ENCODE data around the gene KIF4B.

KIF4B gene

GRCh38 chr5:155050384-155051019 is 36.9 kb downstream of the KIF4B start:
- no peak for DNase-seq (ENCODE audit: extremely low read depth in 1 of 2, low read depth in 1 of 2)

- no peak for DNase-seq (ENCODE audit: extremely low read depth in 1 of 2, low read depth in 1 of 2)
Measured at GRCh38 chr5:155052532-155052931, 39.0 kb downstream of the KIF4B start.

DNA sequence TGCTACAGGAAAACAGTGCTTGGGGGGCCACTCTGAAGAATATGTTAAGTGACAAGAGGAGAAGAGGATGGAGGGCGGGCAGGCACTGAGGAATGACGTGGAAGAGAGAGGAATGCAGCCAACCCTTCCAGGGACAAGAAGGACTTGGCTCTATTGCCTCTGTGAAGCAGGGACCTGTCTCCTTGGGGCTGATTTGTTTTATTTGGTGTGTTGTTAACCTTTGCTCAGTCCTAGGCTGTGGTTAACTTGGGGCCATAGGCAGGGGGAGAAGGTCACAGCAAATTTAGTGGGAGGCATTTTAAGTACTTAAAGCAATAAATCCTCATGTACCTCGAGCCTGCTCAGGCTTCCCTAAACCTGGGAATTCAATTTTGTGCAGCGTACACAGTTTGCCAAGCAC is 39.9 kb downstream of the KIF4B start:
- DNase-seq (ENCODE audit: extremely low read depth in 1 of 2, low read depth in 1 of 2): no peak

- DNase-seq (ENCODE audit: extremely low read depth in 1 of 2, low read depth in 1 of 2): no peak
Measured at GRCh38 chr5:155056644-155057269, 43.2 kb downstream of the KIF4B start.

DNA sequence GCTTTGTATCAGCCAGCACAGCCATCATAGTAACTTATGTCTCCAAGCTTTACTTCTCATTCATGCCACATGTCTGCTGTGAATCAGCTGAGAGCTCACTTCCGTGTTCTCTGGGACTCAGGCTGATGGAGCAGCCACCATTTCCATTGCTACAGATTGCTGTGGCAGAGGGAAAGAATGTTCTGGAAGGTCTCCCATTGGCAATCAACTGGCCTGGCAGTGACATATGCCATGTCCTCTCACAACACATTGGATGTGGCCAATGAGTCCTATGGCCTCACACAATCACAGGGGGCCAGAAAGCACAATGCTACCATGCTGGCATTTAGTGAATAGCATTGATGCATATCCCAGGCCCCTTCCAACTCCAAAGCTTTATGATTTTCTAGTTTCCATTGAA is 44.1 kb downstream of the KIF4B start:
- no peak for DNase-seq (ENCODE audit: extremely low read depth in 1 of 2, low read depth in 1 of 2)

DNA sequence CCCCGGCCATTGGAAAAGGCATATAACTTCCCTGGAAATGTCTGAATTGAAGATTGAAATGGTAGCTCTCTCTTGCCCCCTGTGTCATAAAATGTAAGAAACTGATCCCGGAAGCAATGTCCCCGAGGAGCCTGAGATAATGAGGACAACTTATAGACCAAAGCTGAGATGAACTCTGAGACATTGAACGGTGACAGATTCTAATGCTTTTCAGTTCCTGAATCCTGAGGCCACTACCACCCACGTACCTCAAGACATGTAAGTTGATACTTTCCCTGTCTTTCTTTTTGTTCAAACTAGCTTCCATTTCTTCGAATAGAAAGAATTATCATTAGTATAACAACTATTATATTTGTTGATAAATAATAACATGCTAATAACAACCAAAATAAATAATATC is 51.0 kb downstream of the KIF4B start:
- DNase-seq (ENCODE audit: extremely low read depth in 1 of 2, low read depth in 1 of 2): no peak

GRCh38 chr5:155066886-155067595 is 53.5 kb downstream of the KIF4B start:
- no peak for DNase-seq (ENCODE audit: extremely low read depth in 1 of 2, low read depth in 1 of 2)
